ENCODE data around the gene MARCHF11.

DNA sequence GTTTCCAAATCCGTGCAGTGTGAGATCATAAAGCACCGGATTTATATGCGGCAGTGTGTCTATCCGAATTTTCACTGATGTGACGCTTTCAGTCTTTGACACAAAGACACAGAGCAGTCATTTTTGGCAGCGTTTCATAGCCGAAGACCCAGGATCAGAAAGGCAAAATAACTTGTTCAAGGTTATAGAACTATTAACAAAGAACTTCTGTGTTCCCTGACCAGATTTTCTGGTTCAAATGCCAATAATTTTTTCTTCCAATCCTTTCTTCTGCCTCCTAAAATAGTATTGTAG lies 1.1 kb upstream of the MARCHF11 start:
- TF ChIP-seq, protein P1, sequence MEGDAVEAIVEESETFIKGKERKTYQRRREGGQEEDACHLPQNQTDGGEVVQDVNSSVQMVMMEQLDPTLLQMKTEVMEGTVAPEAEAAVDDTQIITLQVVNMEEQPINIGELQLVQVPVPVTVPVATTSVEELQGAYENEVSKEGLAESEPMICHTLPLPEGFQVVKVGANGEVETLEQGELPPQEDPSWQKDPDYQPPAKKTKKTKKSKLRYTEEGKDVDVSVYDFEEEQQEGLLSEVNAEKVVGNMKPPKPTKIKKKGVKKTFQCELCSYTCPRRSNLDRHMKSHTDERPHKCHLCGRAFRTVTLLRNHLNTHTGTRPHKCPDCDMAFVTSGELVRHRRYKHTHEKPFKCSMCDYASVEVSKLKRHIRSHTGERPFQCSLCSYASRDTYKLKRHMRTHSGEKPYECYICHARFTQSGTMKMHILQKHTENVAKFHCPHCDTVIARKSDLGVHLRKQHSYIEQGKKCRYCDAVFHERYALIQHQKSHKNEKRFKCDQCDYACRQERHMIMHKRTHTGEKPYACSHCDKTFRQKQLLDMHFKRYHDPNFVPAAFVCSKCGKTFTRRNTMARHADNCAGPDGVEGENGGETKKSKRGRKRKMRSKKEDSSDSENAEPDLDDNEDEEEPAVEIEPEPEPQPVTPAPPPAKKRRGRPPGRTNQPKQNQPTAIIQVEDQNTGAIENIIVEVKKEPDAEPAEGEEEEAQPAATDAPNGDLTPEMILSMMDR (IDR thresholded peaks at IDR 0.05) = no peak
- no peak for TF ChIP-seq EZH2 (IDR thresholded peaks at IDR 0.05; ENCODE audit: borderline replicate concordance, insufficient read depth, low read depth, low read length, poor library complexity, severe bottlenecking)
